GM21723 (cell line): ENCODE results near the gene CTAGE1.
"Not testable (repeated sequence)": the region's sequence is repeated elsewhere in the genome, so short reads cannot be mapped to it uniquely, and the experiment has no call there.

ENCODE experiments used
- ATAC-seq: cut with Tn5 transposase; IDR thresholded peaks from one replicate; pipeline ENCODE4 v1.9.1; 2021; ENCODE audit warnings: mild to moderate bottlenecking, moderate library complexity; ENCODE audit not compliant: unreplicated experiment

The CTAGE1 gene

GRCh38 chr18:22417496-22418188, at the start of gene CTAGE1:
TSS of gene CTAGE1 (minus strand) at chr18:22417915. CDS start at chr18:22417811, 104 bp downstream.
- no peak for ATAC-seq

GRCh38 chr18:22466608-22467395, 49.1 kb upstream of the CTAGE1 start:
- no peak for ATAC-seq

- ATAC-seq = no peak
Observed at GRCh38 chr18:22465859-22466457, 48.2 kb upstream of the CTAGE1 start.

GRCh38 chr18:22463076-22463475, 45.4 kb upstream of the CTAGE1 start:
- ATAC-seq = no peak

GRCh38 chr18:22459491-22459890, 41.8 kb upstream of the CTAGE1 start:
- ATAC-seq = no peak

GRCh38 chr18:22457524-22457923, 39.8 kb upstream of the CTAGE1 start:
- no peak for ATAC-seq

- ATAC-seq = no peak
Observed at GRCh38 chr18:22456547-22456946, 38.8 kb upstream of the CTAGE1 start.

- ATAC-seq = no peak
Observed at GRCh38 chr18:22456116-22456480, 38.4 kb upstream of the CTAGE1 start.

- ATAC-seq = no peak
Observed at GRCh38 chr18:22455425-22456115, 37.9 kb upstream of the CTAGE1 start.

GRCh38 chr18:22453315-22453714, 35.6 kb upstream of the CTAGE1 start:
- ATAC-seq = no peak

- ATAC-seq = no peak
Observed at GRCh38 chr18:22452226-22452668, 34.5 kb upstream of the CTAGE1 start.

- ATAC-seq = no peak
Observed at GRCh38 chr18:22451796-22452195, 34.1 kb upstream of the CTAGE1 start.

- not testable (repeated sequence) for ATAC-seq
Observed at GRCh38 chr18:22450766-22451165, 33.1 kb upstream of the CTAGE1 start.

GRCh38 chr18:22450318-22450717, 32.6 kb upstream of the CTAGE1 start:
- ATAC-seq = not testable (repeated sequence)

GRCh38 chr18:22449753-22450152, 32.0 kb upstream of the CTAGE1 start:
- not testable (repeated sequence) for ATAC-seq

GRCh38 chr18:22448238-22448637, 30.5 kb upstream of the CTAGE1 start:
- no peak for ATAC-seq

- no peak for ATAC-seq
Observed at GRCh38 chr18:22447792-22448191, 30.1 kb upstream of the CTAGE1 start.

GRCh38 chr18:22446911-22447310, 29.2 kb upstream of the CTAGE1 start:
- ATAC-seq = no peak

GRCh38 chr18:22446325-22446724, 28.6 kb upstream of the CTAGE1 start:
- no peak for ATAC-seq

GRCh38 chr18:22441638-22442037, 23.9 kb upstream of the CTAGE1 start:
- ATAC-seq = no peak

GRCh38 chr18:22439447-22439846, 21.7 kb upstream of the CTAGE1 start:
- ATAC-seq = no peak
